Hepatocyte (in vitro differentiated cells): ENCODE measurements around the gene MBNL1.

Experiments
- EZH2 ChIP-seq: fragments of 200-600 bp; sonication (generic); IDR thresholded peaks from 2 replicates; pipeline ENCODE4 v1.6.1; 2016; ENCODE audit warnings: antibody characterized with exemption, mild to moderate bottlenecking, borderline replicate concordance
- TF ChIP-seq, protein P1 (sequence below): fragments of 200-600 bp; sonication (generic); IDR thresholded peaks from 2 replicates; pipeline ENCODE4 v1.5.1; 2016; ENCODE audit warnings: antibody characterized with exemption, mild to moderate bottlenecking; ENCODE audit not compliant: poor library complexity

DNA sequence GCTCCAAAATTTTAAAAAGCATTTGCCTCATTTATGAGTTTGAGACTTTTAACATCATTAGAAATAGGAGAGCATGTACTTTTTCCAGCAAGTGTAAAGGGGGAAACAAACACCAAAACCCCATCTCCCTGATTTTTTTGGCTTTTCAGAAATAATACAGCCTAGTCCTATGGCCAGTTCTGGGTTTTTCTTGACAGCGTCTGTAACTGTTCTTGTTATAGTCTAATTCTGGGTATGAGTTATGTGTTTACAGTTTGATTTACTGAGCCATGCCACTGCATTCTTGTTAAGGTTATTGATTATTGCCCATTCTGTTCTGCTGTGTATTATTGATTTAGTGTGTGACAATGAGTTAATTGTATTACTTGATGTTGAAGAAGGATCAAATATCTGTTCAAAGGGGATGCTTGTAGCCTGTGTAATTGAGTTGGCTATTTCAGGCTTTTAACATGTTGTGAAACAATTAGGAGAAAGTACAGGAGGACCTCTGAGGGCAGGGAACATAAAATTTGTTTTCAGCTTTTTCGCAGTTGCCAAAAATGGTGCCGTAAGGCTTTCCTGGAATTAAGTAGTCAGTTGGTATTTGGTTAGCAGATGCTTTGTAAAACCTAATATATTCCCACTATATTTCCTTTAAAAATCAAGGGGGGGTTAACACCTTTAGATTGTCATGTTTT lies 46.1 kb downstream of the MBNL1 start:
- TF ChIP-seq, protein P1, sequence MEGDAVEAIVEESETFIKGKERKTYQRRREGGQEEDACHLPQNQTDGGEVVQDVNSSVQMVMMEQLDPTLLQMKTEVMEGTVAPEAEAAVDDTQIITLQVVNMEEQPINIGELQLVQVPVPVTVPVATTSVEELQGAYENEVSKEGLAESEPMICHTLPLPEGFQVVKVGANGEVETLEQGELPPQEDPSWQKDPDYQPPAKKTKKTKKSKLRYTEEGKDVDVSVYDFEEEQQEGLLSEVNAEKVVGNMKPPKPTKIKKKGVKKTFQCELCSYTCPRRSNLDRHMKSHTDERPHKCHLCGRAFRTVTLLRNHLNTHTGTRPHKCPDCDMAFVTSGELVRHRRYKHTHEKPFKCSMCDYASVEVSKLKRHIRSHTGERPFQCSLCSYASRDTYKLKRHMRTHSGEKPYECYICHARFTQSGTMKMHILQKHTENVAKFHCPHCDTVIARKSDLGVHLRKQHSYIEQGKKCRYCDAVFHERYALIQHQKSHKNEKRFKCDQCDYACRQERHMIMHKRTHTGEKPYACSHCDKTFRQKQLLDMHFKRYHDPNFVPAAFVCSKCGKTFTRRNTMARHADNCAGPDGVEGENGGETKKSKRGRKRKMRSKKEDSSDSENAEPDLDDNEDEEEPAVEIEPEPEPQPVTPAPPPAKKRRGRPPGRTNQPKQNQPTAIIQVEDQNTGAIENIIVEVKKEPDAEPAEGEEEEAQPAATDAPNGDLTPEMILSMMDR, result no peak
- TF ChIP-seq EZH2, result no peak
